KG1 (cell line): ENCODE measurements around the gene HEMK1.

ENCODE experiments used
- DNase-seq: peaks from one replicate; lab custom pipeline; 2025; lab: John Stamatoyannopoulos, UW

HEMK1 gene

DNA sequence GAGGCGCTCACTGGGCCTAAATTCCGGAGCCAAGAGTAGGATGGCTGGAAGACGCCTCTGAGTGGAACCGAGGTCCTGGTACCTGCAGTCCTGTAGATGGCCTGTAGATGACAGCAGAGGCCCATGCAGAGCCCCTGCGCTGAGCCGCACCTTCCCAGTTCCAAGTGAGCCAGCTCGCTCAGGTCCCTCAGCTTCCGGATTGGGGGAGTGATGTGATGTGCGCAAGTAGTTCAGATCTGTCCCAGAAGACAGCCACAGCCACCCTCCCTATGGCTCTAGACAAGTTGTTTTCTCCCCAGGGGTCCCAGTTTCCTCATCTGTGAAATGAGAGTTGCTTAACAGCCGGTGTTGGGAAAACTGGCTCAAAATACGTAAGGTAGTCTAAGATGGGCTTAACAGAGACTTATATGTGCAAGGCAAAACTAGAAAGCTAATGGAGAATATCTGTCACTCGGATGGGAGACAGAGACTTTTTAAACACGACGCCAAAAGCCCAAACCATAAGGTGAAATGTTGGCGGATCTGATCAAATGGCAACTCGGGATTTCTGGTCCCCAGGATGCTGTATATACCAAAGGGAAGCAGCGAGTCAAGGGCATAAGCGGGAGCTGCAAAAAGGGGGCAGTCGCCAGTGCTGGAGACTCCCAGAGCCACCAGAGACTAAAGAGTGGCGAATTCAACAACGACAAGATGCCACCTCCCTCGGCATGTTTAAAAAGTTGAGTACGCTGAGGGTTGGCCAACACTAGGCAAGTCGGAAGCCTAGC lies 46.9 kb downstream of the HEMK1 start:
- DNase-seq: peak; percentile 67

DNA sequence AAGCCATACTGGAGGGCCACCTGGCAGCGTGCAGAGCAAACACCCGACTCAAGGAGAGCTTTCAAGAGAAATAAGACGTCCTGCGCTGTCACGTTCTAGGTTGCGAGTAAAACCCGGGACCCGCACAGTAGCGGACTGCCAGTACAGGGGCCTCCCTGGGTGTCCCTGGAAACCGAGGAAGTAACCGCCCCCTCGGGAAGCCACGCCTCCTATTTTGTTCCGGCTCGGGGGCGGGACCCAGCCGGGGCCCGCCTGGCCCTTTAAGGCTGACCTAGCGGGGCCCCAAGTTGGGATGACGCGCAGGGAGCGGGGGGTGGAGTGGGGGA lies 47.4 kb downstream of the HEMK1 start:
- DNase-seq: peak; percentile 92

DNA sequence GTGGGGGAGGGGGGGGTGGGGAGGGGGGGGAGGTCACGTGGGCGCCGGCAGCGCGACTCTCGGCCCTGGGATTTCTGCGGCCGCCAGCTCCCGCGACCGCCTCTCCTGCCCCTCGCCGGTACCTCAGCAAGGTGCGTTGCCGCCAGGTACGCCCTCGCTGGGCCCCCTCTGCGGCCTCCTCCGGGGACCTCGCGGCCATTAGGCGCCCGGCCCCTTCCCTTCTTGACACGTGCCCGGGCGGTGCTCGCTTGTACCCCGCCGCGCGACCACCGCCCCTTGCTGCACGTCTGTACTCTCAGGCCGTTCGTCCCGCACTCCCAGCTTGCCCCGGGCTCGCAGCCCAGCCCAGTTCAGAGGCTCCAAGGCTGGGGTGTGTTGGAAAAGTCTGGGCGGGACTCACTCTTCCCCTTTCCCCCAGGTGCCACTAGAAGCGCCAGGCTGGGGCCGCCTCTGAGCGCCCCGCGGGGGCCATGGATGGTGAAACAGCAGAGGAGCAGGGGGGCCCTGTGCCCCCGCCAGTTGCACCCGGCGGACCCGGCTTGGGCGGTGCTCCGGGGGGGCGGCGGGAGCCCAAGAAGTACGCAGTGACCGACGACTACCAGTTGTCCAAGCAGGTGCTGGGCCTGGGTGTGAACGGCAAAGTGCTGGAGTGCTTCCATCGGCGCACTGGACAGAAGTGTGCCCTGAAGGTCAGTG lies 47.9 kb downstream of the HEMK1 start, which contains the start of gene MAPKAPK3:
Gene MAPKAPK3 (plus strand): TSS at position 56 of the 696 bp plus-strand sequence. CDS start 415 bp downstream, at position 471.
- DNase-seq: no peak

DNA sequence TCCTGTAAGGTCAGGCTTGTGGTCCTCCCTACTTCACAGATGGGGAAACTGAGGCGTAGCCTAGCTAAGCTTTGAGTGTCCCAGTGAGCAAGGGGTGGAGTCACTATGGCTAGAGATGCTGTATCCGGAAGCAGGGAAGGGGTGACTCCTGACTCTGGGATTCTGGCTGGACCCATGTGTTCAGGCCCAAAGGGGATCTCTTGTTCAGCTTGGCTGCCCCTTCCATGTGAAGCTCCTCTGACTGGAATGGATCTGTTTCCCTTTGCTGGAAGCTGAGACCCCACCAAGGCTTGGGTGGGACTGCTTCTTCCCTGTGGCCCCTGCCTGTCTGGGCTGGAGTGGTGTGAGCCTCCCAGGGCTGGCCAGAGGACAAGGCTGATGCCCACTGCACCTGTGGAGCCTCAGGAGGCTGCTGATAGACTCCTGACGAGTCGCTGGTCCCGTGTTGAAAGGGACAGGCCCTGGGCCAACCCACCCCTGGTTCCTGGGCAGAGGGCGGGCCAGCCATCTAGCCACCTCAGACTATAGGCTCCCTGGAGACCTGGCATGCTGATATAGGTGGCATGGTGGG lies 48.7 kb downstream of the HEMK1 start:
- DNase-seq: no peak

DNA sequence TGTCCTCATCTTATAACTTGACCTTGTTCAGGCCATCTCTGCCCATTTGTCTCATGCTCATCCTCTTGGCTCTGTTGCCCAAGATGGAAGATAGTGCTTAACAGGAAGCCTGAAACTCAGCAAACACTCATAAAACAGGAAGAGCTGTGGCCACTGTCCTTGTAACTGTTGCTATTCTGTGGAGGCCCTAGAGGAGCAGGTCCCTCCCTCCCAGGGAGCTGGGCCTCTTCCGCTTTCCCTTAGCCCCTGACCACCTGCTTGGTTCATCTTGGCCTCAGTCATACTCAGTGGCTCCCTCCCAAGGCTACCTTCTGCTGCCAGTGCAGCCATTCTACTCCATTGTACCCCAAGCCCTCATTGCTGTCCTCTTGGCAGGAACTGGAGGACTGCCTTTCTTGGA lies 51.1 kb downstream of the HEMK1 start:
- peak; percentile 48 for DNase-seq

DNA sequence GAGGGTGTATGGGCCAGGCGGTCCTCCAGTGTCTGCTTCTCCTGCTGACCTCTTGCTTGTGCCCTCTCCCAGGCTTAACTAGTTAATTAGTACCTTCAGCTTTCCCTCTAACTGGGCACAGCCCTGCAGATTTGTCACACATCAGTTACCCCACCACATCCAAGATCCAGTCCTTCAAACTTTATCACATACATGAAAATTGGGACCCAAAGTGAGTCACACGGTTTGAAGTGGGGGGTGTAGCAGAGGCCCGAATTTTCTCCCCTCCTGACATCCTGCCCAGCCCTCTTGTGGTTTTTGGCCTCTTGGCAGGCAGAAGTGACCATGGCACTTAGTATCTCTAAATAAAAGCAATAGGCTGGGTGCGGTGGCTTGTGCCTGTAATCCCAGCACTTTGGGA lies 51.5 kb downstream of the HEMK1 start:
- DNase-seq: no peak

DNA sequence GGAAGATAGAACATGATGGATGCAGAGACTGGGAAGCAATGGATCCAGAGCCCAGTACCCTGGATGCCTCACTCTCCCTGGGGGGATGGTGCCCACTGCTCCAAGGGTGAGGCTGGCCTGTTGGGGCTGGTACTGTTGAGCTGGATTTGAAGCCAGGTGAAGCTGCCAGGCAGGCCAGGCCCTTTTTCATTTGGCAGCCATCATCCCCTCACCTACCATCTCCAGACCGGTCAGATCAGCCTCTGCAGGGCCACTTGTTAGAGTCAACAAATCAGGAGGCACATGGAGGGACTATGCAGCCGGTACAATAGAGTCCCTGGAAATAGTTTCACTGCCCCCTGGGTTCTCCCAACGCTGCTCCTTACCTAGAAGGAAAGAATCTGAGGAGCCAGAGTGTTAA lies 53.6 kb downstream of the HEMK1 start:
- no peak for DNase-seq

DNA sequence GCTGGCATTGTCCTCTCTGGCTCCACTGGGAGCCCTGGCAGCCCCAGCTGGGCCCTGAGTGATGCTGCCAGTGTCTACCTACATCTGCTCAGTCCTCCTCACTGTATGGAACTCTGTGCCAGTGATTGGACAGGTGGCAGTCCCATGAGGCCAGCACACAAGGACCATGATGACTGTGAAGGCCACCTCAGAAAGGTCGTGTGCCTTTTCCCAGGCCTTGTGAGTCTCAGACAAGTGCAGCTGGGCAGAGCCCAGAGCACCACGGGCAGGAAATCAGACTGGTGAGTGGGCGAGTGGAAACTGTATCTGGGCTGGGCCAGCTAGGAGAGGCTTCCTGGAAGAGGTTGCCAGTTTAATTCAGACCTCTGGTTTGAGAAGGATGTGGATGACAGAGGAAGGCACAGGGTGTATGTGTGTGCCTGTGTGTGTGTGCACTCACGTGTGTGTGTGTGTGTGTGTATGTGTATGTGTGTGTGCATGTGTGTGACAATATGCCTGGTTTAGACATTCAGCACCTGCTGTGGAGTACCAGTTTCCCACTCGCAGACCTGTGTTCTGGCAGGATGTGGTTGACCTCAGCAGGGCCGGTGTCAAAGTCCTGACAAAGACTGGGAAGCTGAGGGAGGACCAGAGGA lies 54.6 kb downstream of the HEMK1 start:
- peak; percentile 42 for DNase-seq

DNA sequence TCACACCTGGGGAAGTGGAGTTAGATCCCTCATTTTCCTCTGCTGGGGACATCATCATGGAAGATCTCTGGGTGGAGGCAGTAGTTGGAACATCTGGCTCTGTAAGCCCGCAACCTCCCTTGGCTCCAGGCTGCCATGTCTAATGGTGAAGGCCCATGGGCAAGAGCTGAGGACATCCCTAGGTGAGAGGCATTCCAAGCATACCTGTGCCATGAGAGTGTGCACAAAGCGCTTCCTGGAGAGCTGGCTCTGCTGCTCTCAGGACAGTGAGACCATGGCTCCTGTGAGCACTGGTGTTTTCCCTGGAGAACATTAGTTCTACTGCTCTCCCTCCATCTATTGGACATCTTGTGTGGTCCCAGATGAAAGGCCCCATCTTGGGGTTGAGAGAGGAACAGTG lies 55.3 kb downstream of the HEMK1 start:
- DNase-seq: no peak

DNA sequence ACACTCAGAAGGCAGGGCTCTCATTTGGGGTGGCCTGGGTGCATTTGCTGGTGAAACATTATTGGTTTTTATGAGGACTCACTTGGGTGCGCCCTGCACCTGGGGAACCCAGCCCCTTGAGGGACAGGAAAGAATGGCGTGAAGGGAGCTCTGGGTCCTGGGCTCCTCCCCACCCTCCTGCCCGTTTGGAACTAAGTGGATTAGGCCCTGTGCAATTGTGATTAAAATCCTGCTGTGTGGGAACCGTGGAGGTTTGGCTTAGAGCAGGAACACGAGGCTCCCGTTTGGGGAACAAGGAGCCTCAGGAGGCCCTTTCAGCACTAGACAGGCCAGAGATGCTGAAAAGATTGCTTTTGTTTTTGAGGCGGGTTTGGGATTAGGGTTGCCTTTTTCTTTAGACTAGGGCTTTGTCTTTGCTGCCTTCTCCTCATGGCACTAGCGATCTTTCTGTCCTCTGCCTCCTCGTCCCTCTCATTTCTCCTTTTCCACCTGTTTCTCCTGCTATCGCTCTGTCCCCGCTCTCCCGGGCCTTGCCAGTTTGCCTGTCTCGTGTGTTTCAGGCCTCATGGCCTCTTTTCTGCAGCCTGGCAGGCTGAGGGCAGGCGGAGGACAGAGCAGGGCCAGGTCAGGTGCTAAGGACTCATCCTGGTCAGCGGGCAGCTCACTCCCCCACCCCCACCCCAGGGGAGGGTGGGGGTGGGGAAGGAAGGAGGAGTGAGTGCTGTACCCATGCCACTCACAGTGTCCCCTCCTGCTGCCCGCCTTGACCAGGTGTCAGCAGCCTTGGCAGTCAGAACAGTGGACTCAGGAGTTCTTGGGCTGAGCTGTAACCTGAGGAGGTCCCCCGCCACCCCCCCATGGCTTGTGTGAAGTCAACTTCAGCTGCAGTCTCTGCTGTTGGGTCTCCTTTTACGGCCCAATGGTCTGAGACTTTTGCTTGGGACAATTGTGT lies 56.2 kb downstream of the HEMK1 start:
- no peak for DNase-seq

DNA sequence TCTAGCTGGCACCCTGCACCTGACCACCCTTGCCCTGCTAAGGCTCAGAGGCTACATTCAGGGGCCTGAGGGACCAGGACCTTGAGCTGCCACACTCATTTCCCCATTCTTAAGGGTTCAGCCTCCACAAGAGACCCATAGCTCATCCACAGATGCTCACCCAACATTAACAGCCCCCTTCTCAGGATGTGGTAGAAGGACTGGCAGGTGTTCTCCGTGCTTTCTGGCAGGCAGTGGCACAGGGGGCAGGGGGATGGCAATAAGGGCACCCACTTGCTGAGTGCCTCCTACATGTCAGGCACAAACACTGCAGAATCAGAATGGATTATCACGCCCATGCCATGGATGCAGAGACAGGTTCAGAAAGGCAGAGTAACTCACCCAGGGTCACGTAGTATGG lies 57.1 kb downstream of the HEMK1 start:
- no peak for DNase-seq

DNA sequence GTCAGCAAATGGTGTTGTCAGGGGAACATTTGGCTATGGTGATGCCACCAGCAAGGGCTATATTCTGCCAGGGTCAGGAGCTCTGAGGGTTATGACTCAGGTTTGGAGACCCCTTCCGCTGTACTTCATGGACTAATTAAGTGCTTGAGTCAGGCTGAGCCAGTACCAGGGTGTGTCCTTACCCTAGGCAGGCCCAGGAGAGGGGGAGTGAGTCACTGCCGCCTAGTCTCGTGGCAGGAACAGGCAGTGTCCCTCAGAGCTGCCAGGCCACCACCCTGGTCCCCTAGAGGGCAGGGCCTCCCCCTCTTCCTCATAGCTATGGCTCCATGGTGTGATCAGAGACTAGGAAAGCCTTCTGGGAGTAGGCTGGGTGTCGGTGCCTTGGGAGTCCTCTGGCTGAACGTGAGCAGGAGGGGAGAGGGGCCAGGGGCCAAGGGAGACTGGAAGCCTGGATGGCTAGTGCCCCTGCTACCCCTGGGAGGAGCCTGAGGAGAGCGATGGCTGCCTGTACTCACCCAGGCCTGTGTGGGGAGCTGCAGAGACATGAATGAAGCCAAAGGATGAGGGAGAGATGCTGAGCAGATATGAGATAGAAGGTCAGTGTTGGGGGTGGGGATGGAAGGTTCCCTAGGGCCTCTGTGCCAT lies 58.2 kb downstream of the HEMK1 start:
- DNase-seq: no peak

DNA sequence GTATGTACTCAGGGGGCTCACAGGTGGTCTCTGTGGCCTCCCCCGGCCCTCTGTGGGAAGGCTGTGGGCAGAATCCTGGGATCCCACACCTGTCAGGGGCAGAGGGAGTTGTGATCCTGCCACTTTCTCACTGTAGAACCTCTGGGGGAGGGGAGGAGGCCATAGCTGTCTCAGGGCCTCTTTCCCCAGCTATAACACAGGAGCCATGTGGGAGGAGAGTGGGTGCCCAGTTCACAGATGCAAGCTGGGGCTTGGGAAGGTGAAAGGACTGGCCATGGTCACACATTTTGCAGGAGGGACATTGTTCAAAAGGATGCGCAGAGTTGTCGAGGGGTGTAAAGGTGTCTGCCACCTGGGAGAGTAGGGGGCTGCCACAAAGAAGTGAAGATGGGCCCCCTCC lies 59.3 kb downstream of the HEMK1 start:
- no peak for DNase-seq

DNA sequence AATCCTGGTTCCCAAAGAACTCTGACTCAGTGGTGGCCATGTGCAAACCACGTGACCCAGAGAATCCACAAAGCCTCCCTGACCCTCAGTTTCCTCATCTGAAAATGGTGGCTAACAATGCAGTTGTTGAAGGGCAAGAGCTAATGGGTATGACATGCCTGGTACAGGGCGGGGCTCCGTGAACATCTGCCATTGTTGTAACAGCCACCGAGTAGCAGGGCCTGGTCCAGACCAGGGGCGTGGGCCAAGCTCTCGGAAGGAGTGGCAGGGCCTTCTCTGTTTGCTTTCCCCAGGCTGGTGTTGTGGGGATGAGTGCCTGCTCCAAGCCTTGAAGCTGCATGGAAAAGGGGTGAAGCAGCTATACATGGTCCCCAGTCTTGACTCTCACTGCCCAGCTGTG lies 61.1 kb downstream of the HEMK1 start:
- DNase-seq: no peak

DNA sequence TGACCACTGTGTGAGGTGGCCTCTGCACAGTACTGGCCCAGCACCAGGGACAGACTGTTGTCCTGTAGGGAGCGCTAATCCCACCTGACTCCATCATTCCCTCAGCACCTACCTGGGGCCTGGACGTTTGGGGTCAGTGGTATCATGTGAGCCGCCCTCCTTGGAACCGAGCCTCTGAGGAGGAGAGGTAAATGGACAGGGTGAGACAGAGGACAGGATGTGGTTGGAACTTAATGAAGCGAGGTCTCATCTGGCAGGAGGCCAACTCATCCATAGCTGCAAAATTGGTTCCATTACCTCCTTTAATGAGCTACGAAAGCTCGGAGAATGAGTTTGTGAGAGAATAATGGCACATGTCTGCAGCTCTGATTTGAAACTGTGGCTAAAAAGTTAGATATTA lies 61.6 kb downstream of the HEMK1 start:
- no peak for DNase-seq

DNA sequence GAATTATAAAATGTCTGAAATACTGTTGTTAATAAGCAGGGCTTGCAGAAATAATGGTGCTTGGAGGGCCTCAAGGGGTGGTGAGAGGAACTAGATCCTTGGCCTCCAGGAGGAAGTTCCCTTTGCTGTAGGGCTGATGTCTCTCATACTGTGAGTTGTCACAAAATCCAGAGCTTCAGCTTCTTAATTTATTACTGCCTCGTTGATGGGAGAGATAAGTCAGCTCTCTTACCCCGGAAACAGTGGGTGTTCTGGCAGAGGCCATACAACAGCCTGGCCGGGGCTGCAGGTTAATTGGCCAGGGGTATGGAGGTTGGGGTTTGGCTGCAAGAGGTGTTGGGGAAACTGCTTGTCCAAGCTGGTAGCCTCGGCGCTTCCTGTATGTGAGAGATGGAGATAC lies 63.1 kb downstream of the HEMK1 start:
- peak; percentile 52 for DNase-seq

DNA sequence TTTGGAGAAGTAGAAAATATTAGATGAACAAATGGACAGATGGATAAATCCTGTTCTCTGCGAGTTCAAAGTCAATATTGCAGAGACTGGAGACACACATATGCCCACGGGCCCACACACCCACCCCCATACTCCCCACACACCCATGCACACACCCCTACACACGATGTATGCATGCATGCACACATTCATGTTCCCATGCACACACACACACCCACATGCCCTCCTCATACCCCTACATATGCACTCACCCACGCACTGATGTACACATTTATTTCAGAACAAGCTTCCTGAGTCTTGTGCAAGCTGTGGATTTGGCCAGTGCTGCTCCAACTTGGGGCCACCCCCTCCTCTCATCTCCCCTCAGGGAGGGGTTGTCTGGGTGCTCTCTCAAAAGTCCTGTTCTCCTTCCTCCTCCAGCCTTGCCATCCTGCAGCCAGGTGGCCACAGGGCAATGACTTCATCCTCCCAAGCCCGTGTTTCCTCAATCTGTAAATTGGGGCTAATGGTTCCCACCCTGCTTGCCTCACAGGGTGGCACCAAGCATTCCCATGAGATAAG lies 64.0 kb downstream of the HEMK1 start:
- no peak for DNase-seq

DNA sequence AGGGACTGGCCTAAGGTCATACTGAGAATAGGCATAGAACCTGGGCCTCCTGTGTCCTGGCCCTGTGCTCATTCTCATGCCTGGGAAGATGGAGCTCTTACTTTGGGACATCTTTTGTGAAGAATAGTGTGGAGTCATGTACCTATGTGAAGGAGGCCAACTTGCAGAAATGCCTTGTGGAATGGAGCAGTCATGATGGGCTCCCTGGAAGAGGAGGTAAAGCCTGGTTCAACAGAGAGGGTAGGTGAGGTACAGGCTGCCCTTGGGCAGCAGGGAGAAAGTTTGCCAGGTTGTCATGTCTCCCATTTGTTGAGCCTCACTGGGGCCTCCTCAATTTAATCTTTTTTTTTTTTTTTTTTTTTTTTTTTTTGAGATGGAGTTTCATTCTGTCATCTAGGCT lies 65.7 kb downstream of the HEMK1 start:
- no peak for DNase-seq

DNA sequence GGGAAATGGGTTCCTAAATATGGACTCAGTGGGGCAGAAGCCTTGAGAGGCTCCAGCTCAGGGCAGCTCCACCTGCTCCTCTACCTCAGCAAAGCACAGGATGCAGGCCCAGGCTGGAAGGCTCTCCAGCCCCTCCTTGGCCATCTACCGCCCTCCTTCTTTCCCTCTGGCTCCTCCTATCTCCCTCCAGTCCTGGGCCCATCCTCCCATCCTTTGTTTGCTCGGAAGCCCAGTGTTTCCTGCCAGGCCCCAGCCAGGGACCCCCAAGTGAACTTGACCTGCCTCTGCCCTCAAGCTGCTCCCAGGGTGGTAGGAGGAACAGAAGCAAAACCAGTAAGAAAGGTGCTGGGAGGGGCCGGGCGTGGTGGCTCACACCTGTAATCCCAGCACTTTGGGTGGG lies 67.7 kb downstream of the HEMK1 start:
- no peak for DNase-seq

DNA sequence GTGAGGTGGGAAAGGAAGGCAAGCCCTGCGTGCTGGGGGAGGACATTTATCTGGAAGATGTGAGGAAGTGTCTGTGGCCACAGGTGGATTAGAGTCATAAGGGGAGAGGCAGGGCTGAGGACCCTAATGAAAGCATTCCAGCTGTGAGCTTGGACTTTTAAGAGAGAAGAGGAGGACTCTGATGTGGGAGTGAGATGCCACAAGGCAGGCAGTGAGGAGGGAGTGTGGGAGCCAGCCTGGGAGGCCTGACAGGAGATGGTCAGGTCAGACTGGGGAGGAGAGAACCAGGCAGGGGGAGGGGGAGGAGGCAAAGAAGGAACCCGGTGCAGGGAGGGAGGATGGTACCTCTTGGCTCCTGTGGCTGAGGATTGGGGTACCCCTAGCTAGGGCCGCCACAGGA lies 68.6 kb downstream of the HEMK1 start:
- no peak for DNase-seq

DNA sequence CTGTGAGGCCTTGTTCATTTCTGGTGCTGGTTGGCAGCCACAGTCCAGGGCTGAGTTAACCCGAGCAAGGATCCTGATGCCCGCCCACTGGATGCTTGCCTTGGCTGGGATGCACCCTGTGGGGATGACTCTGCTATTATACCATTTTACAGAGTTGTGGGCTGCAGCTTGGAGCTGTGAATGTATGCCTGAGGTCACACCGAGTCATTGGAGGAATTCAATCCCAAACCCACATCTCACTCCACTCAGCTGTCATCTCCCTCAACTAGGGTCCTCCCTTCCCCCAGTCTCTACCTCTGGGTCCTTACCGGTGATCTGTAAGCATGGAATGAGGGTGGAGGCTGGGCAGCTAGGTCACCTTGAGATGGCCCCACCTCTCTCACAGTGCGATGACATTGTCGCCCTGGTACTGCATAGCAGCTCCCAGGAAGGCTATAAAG lies 69.8 kb downstream of the HEMK1 start:
- DNase-seq: no peak
